NCI-H1417 treated with DMSO at 0.1 percent for 48 hours (cell line): Measurements from ENCODE around the gene FLCN.
A peak's percentile ranks its signal among the peaks of the same experiment; 100 is the strongest.
"Not testable (repeated sequence)": the region's sequence is repeated elsewhere in the genome, so short reads cannot be mapped to it uniquely, and the experiment has no call there.

Experiments used
- DNase-seq: peaks from one replicate; lab custom pipeline; 2025; lab: John Stamatoyannopoulos, UW

FLCN gene

GRCh38 chr17:17237026-17237799, at the start of gene FLCN:
Gene FLCN (minus strand): TSS chr17:17237168. CDS start chr17:17228137, 9,031 bp downstream.
- DNase-seq = peak; percentile 71

GRCh38 chr17:17285951-17286350, 49.0 kb upstream of the FLCN start:
- DNase-seq = no peak

GRCh38 chr17:17280613-17281549, 43.9 kb upstream of the FLCN start, which contains the start of gene COPS3:
Gene COPS3 (minus strand): TSS chr17:17281246. CDS start chr17:17281186, 60 bp downstream.
- DNase-seq = peak; percentile 77

GRCh38 chr17:17279316-17279715, 42.3 kb upstream of the FLCN start:
- DNase-seq = no peak

- not testable (repeated sequence) for DNase-seq
Measured at GRCh38 chr17:17277431-17277830, 40.5 kb upstream of the FLCN start.

- no peak for DNase-seq
Measured at GRCh38 chr17:17275971-17276370, 39.0 kb upstream of the FLCN start.

GRCh38 chr17:17269926-17270773, 33.2 kb upstream of the FLCN start:
- no peak for DNase-seq

- DNase-seq = no peak
Measured at GRCh38 chr17:17264430-17264829, 27.5 kb upstream of the FLCN start.

GRCh38 chr17:17258998-17259397, 22.0 kb upstream of the FLCN start:
- no peak for DNase-seq

GRCh38 chr17:17258011-17258410, 21.0 kb upstream of the FLCN start:
- DNase-seq = no peak

GRCh38 chr17:17256316-17256715, 19.3 kb upstream of the FLCN start:
- DNase-seq = no peak

GRCh38 chr17:17255689-17256088, 18.7 kb upstream of the FLCN start:
- not testable (repeated sequence) for DNase-seq

- DNase-seq = no peak
Measured at GRCh38 chr17:17254036-17254435, 17.1 kb upstream of the FLCN start.

GRCh38 chr17:17253406-17253805, 16.4 kb upstream of the FLCN start:
- no peak for DNase-seq

- DNase-seq = no peak
Measured at GRCh38 chr17:17252149-17252661, 15.2 kb upstream of the FLCN start.

- no peak for DNase-seq
Measured at GRCh38 chr17:17246879-17247278, 9.9 kb upstream of the FLCN start.

- DNase-seq = no peak
Measured at GRCh38 chr17:17243163-17243562, 6.2 kb upstream of the FLCN start.

GRCh38 chr17:17242246-17242645, 5.3 kb upstream of the FLCN start:
- no peak for DNase-seq

- DNase-seq = no peak
Measured at GRCh38 chr17:17241656-17242055, 4.7 kb upstream of the FLCN start.

- no peak for DNase-seq
Measured at GRCh38 chr17:17239832-17240231, 2.9 kb upstream of the FLCN start.

- no peak for DNase-seq
Measured at GRCh38 chr17:17236295-17237025, 508 bp downstream of the FLCN start.
